ENCODE results near the gene AMIGO2. TPM values are rescaled to one million over a fixed set of nuclear protein-coding genes. Genes with fewer than 3 reads are reported as not detected.
A peak's percentile ranks its signal among the peaks of the same experiment; 100 is the strongest.

AMIGO2 gene
- total and polyA plus RNA-seq, 9 of the 15 experiments (the other 6 are each of a cell fraction or from before 2014, with no cell fraction given), result 2.0 to 8.3 (median 3.8) TPM

- TF ChIP-seq REST (IDR thresholded peaks at IDR 0.05; ENCODE audit: borderline replicate concordance) (peak; percentile 56; the same call in 1 of the 2 replicates), REST (CRISPR knock-in tag; IDR thresholded peaks at IDR 0.05; ENCODE audit: low read depth) (no peak), CTCF (IDR thresholded peaks at IDR 0.05 in 2 of 3, conservative IDR thresholded peaks at IDR 0.05 in 1 of 3; ENCODE audit: insufficient read depth in 2 of 3, low read depth in 1 of 3, low read length in 3 of 3) (peak; percentile 66 to 72 (median 68))
Measured at GRCh38 chr12:47071241-47071852, 8.4 kb downstream of the AMIGO2 start (continued).
